Esophagus muscularis mucosa (tissue), 4 donors: ENCODE results near the gene PRTN3. TPM values are rescaled to one million over a fixed set of nuclear protein-coding genes. Genes with fewer than 3 reads are reported as not detected.

Experiments
- DNase-seq: peaks from one replicate; pipeline ENCODE4 v3.0.0-alpha.2; 2017; ENCODE audit errors: extremely low spot score
- H3K27ac ChIP-seq, 4 donors: fragments of 200-600 bp; sonication (generic); replicated peaks in 1 of 4; 1 replicate in 3 of 4; 2 replicates in 1 of 4; pipeline ENCODE4 v1.5.1; 2016 to 2019; ENCODE audit warnings: mild to moderate bottlenecking in 1 of 4
- H3K27me3 ChIP-seq, 4 donors: fragments of 200-600 bp; sonication (generic); one replicate each; pipeline versions ENCODE4 v1.5.1 to v1.6.0; 2016 to 2019
- H3K36me3 ChIP-seq, 4 donors: fragments of 200-600 bp; sonication (generic); one replicate each; pipeline ENCODE4 v1.5.1; 2016 to 2019
- H3K4me1 ChIP-seq, 4 donors: fragments of 200-600 bp; sonication (generic); one replicate each; pipeline ENCODE4 v1.5.1; 2016 to 2019
- H3K4me3 ChIP-seq, 4 donors: fragments of 200-600 bp; sonication (generic); 1 replicate in 2 of 4; 2 replicates in 2 of 4; pipeline ENCODE4 v1.5.1; 2016 to 2019; ENCODE audit warnings: mild to moderate bottlenecking in 4 of 4, moderate library complexity in 1 of 4
- H3K9me3 ChIP-seq, 4 donors: fragments of 200-600 bp; sonication (generic); 1 replicate in 3 of 4; 2 replicates in 1 of 4; pipeline ENCODE4 v1.5.1; 2016 to 2019
- EP300 ChIP-seq: sonication (generic); formaldehyde crosslinking; IDR thresholded peaks from one replicate; pipeline ENCODE4 v1.6.1; 2017; ENCODE audit warnings: antibody characterized with exemption
- POLR2A ChIP-seq: fragments of 450-650 bp; IDR thresholded peaks from one replicate; pipeline ENCODE4 v1.6.1; 2017; ENCODE audit warnings: antibody characterized with exemption, moderate library complexity, mild to moderate bottlenecking, low read depth
- POLR2AphosphoS5 ChIP-seq, 2 donors: sonication (generic); formaldehyde crosslinking; IDR thresholded peaks; one replicate each; pipeline ENCODE4 v1.6.1; 2017; ENCODE audit warnings: antibody characterized with exemption in 2 of 2
- WGBS: methylation state at CpG from one replicate; pipeline ENCODE4 v1.1.5; 2018; 5-methylcytosine and 5-hydroxymethylcytosine counted together
- intact Hi-C: fragments of 100-400 bp; cut with DNase I; formaldehyde crosslinking; loops from one replicate; pipeline ENCODE4 v1.15.1; 2023
- total RNA-seq, 4 donors: library from RNA; depleted of rRNA; stranded (reverse); fragments of >200 nt; gene quantifications; one replicate each; pipeline versions ENCODE4 v1.1.0 to v1.2.1, GENCODE V29; 2016
- TF ChIP-seq, protein P1 (sequence below), 3 experiments: fragments of 200-600 bp in 2 of 3; fragments of 450-650 bp in 1 of 3; sonication (generic) in 2 of 3; IDR thresholded peaks; one replicate each; pipeline ENCODE4 v1.5.1; 2017 to 2019; ENCODE audit warnings: antibody characterized with exemption in 3 of 3, mild to moderate bottlenecking in 2 of 3, moderate library complexity in 1 of 3

PRTN3 gene
- total RNA-seq, 4 donors from 2014 or later, result 1.2 TPM; not detected in 3

DNA sequence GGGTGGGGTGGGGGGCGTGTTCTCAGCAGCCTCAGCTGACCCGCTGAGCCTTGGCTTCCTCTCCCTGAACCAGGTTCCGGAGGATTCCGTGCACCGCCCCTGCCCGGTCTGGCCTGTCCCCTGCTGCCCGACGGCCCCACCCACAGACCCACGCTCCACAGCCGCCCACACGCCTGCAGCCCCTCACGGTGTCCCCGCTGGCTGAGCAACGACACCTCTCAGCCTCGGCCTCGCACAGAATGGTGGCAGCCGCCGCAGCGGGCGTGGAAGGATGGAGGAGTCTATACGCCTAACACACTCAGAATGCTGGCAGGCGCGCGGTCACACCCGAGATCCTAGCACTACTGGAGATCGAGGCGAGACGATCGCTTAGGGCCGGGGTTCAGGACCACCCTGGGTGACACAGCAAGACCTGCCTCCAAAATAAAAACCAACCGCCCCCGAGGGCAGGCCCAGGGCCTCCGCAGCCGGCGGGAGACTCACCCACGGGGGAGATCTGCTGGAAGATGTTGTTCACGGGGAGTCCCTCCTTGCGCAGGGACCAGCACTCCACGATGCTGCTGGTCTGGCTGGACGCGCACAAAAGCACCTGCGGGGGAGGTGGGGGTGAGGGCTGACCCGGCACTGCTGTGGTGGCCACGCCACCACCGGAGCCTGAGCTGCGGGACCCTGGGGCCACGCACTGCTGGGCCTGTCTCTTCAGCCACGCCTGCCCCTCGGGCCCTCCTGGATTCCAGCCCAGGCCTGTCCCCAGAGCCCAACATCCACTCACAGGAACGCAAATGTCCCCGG lies 43.8 kb downstream of the PRTN3 start:
- Histone ChIP-seq H3K4me1 (no peaks in the 10 kb centered on the region), H3K27me3 (no peaks in the 10 kb centered on the region), H3K27ac (no peak overlapping the region), H3K36me3 (peaks cover 55 to 100% (median 95%) of the 10 kb centered on the region in 4 donors), H3K4me3 (no peak overlapping the region), H3K9me3 (no peaks in the 10 kb centered on the region)
- no peak for TF ChIP-seq POLR2A
- TF ChIP-seq EP300, result no peak
- TF ChIP-seq, protein P1, sequence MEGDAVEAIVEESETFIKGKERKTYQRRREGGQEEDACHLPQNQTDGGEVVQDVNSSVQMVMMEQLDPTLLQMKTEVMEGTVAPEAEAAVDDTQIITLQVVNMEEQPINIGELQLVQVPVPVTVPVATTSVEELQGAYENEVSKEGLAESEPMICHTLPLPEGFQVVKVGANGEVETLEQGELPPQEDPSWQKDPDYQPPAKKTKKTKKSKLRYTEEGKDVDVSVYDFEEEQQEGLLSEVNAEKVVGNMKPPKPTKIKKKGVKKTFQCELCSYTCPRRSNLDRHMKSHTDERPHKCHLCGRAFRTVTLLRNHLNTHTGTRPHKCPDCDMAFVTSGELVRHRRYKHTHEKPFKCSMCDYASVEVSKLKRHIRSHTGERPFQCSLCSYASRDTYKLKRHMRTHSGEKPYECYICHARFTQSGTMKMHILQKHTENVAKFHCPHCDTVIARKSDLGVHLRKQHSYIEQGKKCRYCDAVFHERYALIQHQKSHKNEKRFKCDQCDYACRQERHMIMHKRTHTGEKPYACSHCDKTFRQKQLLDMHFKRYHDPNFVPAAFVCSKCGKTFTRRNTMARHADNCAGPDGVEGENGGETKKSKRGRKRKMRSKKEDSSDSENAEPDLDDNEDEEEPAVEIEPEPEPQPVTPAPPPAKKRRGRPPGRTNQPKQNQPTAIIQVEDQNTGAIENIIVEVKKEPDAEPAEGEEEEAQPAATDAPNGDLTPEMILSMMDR (IDR thresholded peaks at IDR 0.05), result no peak
- TF ChIP-seq POLR2AphosphoS5 (IDR thresholded peaks at IDR 0.05), result no peak
- intact Hi-C loops, result no loop called here
- no peak for DNase-seq
- WGBS, result 90% methylated on average over 9 of the region's 51 CpGs

DNA sequence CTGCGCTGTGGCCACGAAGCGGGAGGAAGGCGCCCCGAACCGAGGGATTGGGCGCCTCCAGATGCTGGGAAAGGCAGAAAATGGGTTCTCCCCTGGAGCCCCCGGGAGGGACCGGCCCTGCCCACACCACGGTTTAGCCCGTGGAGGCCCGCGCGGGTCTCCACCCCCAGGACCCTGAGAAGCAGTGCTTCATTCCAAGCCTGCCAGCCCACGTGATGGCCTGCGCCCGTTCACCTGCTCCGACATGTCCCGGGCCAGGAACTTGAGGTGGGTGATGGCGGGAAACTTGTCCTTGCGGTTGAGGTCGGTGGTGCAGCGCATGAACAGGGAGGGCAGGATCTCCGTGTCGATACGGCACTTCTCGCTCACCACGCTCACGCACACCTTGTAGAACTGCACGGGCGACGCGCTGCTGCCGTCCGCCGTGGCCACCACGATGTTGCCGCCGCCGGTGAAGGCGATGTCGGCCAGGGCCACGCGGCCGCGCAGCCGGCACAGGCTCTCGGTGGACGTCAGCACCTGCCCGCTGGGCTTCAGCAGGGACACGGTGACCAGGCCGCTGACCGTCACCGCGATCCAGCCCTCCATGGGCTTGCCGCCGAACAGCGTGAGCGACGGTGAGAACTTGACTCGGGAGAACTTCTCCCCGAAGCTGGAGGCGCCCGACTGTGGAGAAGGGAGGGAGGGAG lies 44.9 kb downstream of the PRTN3 start:
- intact Hi-C loops, result no loop called here
- Histone ChIP-seq H3K27me3 (no peaks in the 10 kb centered on the region), H3K4me1 (peaks cover 0 to 2% (median under 1%) of the 10 kb centered on the region in 4 donors), H3K4me3 (no peak overlapping the region), H3K36me3 (peaks cover 52 to 100% (median 93%) of the 10 kb centered on the region in 4 donors), H3K27ac (no peak overlapping the region), H3K9me3 (no peaks in the 10 kb centered on the region)
- 92% methylated on average over 23 of the region's 64 CpGs for WGBS
- TF ChIP-seq POLR2AphosphoS5 (IDR thresholded peaks at IDR 0.05) (no peak), POLR2A (no peak), EP300 (no peak)
- TF ChIP-seq, protein P1 (IDR thresholded peaks at IDR 0.05), result no peak
- no peak for DNase-seq

GRCh38 chr19:887072-887471 lies 46.3 kb downstream of the PRTN3 start:
- TF ChIP-seq EP300 (no peak), POLR2AphosphoS5 (IDR thresholded peaks at IDR 0.05) (no peak)
- TF ChIP-seq, protein P1 (IDR thresholded peaks at IDR 0.05), result no peak
- intact Hi-C loops, result no loop called here
- peaks cover 43 to 89% (median 82%) of the 10 kb centered on the region in 4 donors for H3K36me3 ChIP-seq
- no peak for DNase-seq
- no peaks in the 10 kb centered on the region for H3K9me3 ChIP-seq
- no peaks in the 10 kb centered on the region for H3K27me3 ChIP-seq
- no peak overlapping the region for H3K27ac ChIP-seq
- WGBS, result 76% methylated on average over 16 of the region's 16 CpGs
- peaks cover 2 to 15% (median 14%) of the 10 kb centered on the region in 4 donors for H3K4me1 ChIP-seq
- no peak overlapping the region for H3K4me3 ChIP-seq

- WGBS, result 93% methylated on average over 10 of the region's 10 CpGs
- DNase-seq, result no peak
- intact Hi-C loops, result no loop called here
- Histone ChIP-seq H3K27me3 (no peaks in the 10 kb centered on the region), H3K4me3 (no peak overlapping the region), H3K27ac (no peak overlapping the region), H3K36me3 (peaks cover 40 to 84% (median 76%) of the 10 kb centered on the region in 4 donors), H3K9me3 (no peaks in the 10 kb centered on the region), H3K4me1 (peaks cover 5 to 21% (median 17%) of the 10 kb centered on the region in 4 donors)
- TF ChIP-seq POLR2A (no peak), EP300 (no peak), POLR2AphosphoS5 (IDR thresholded peaks at IDR 0.05) (no peak)
- TF ChIP-seq, protein P1 (IDR thresholded peaks at IDR 0.05), result no peak
Observed at GRCh38 chr19:887599-887998, 46.8 kb downstream of the PRTN3 start.
